ENCODE measurements around the gene ZNF862. TPM values are rescaled to one million over a fixed set of nuclear protein-coding genes. Genes with fewer than 3 reads are reported as not detected.
A peak's percentile ranks its signal among the peaks of the same experiment; 100 is the strongest.

ZNF862 gene
- total and polyA plus RNA-seq, 2 of the 13 experiments (the other 11 are each of a cell fraction or from before 2014, with no cell fraction given): 0.89 to 2.0 TPM

- TF ChIP-seq KDM5B (CRISPR knock-in tag; IDR thresholded peaks at IDR 0.05; ENCODE audit: borderline replicate concordance) (no peak), ZNF33B (CRISPR knock-in tag; IDR thresholded peaks at IDR 0.05) (0 out of 2 replicates have a peak, but pooled peaks have one; percentile 30), MTERF4 (CRISPR knock-in tag; IDR thresholded peaks at IDR 0.05) (no peak), XBP1 (CRISPR knock-in tag; IDR thresholded peaks at IDR 0.05) (no peak), EEA1 (CRISPR knock-in tag; IDR thresholded peaks at IDR 0.05; ENCODE audit: borderline replicate concordance) (no peak), BHLHE40 (IDR thresholded peaks at IDR 0.05; ENCODE audit: low read length) (0 out of 2 replicates have a peak, but pooled peaks have one; percentile 17), RFX1 (IDR thresholded peaks at IDR 0.05) (no peak), ZNF331 (CRISPR knock-in tag; IDR thresholded peaks at IDR 0.05) (peak; percentile 19; the same call in 1 of the 2 replicates), PREB (CRISPR knock-in tag; IDR thresholded peaks at IDR 0.05) (no peak), ZSCAN20 (CRISPR knock-in tag; IDR thresholded peaks at IDR 0.05; ENCODE audit: borderline replicate concordance) (no peak), E2F5 (CRISPR knock-in tag; conservative IDR thresholded peaks at IDR 0.05) (no peak), ZNF567 (CRISPR knock-in tag; IDR thresholded peaks at IDR 0.05; ENCODE audit: borderline replicate concordance) (no peak), ZNF160 (CRISPR knock-in tag; IDR thresholded peaks at IDR 0.05) (no peak), ZFP90 (CRISPR knock-in tag; IDR thresholded peaks at IDR 0.05; ENCODE audit: borderline replicate concordance) (no peak), ZGPAT (CRISPR knock-in tag; IDR thresholded peaks at IDR 0.05) (no peak), REL (CRISPR knock-in tag; conservative IDR thresholded peaks at IDR 0.05) (no peak), BCLAF1 (IDR thresholded peaks at IDR 0.05) (no peak)
These were observed 36.5 kb downstream of the ZNF862 start (continued) for GRCh38 chr7:149874644-149875028.
